Keratinocyte (primary cell): ENCODE measurements around the gene SMG6. TPM values are rescaled to one million over a fixed set of nuclear protein-coding genes. Genes with fewer than 3 reads are reported as not detected.

ENCODE experiments used
- DNase-seq: peaks from one replicate; pipeline ENCODE4 v3.0.0-alpha.2; 2011; ENCODE audit warnings: low read depth, missing footprints, low spot score
- FAIRE-seq: peaks from 2 replicates; lab custom pipeline; 2011; peaks lifted over from hg19 to GRCh38; lab: Jason Lieb, UNC
- H2AFZ ChIP-seq: 2 replicates; pipeline ENCODE4 v1.6.0; 2012; ENCODE audit warnings: low read length, control low read depth, inconsistent platforms; ENCODE audit not compliant: control insufficient read depth
- H3K27ac ChIP-seq: 2 replicates; pipeline ENCODE4 v1.5.1; 2011; ENCODE audit warnings: low read length; ENCODE audit not compliant: control insufficient read depth, insufficient read depth
- H3K27me3 ChIP-seq: 3 replicates; pipeline ENCODE4 v1.6.0; 2011; ENCODE audit warnings: low read length; ENCODE audit not compliant: control insufficient read depth, insufficient read depth; ENCODE audit errors: extremely low read depth
- H3K36me3 ChIP-seq, 2 experiments: 2 replicates in 1 of 2; 3 replicates in 1 of 2; pipeline ENCODE4 v1.5.1; 2011; ENCODE audit warnings: low read length in 2 of 2, mild to moderate bottlenecking in 1 of 2; ENCODE audit not compliant: control insufficient read depth in 2 of 2, insufficient read depth in 2 of 2; ENCODE audit errors: extremely low read depth in 1 of 2
- H3K4me1 ChIP-seq: 3 replicates; pipeline ENCODE4 v1.5.1; 2011; ENCODE audit warnings: low read length; ENCODE audit not compliant: control insufficient read depth, insufficient read depth; ENCODE audit errors: extremely low read depth
- H3K4me2 ChIP-seq: 3 replicates; pipeline ENCODE4 v1.6.0; 2011; ENCODE audit warnings: low read depth, low read length; ENCODE audit not compliant: control insufficient read depth, insufficient read depth; ENCODE audit errors: extremely low read depth
- H3K4me3 ChIP-seq, 3 experiments: fragments of 200-600 bp in 1 of 3; sonication (generic) in 1 of 3; 2 replicates in 2 of 3; 3 replicates in 1 of 3; pipeline ENCODE4 v1.5.1; 2011 to 2016; ENCODE audit warnings: low read length in 3 of 3, mild to moderate bottlenecking in 3 of 3, control low read depth in 2 of 3, inconsistent platforms in 1 of 3, low read depth in 1 of 3, mixed read lengths in 1 of 3, mixed run types in 1 of 3, moderate library complexity in 1 of 3; ENCODE audit not compliant: control insufficient read depth in 2 of 3, insufficient read depth in 2 of 3; ENCODE audit errors: extremely low read depth in 1 of 3
- H3K79me2 ChIP-seq: 2 replicates; pipeline ENCODE4 v1.6.0; 2012; ENCODE audit warnings: low read length; ENCODE audit not compliant: control insufficient read depth, insufficient read depth
- H3K9ac ChIP-seq: 3 replicates; pipeline ENCODE4 v1.6.0; 2011; ENCODE audit warnings: low read length; ENCODE audit not compliant: control insufficient read depth, insufficient read depth; ENCODE audit errors: extremely low read depth
- H3K9me1 ChIP-seq: 3 replicates; pipeline ENCODE4 v1.6.0; 2011; ENCODE audit warnings: low read length; ENCODE audit not compliant: control insufficient read depth, insufficient read depth; ENCODE audit errors: extremely low read depth
- H3K9me3 ChIP-seq: 2 replicates; pipeline ENCODE4 v1.5.1; 2012; ENCODE audit warnings: low read depth, low read length; ENCODE audit not compliant: control insufficient read depth
- H4K20me1 ChIP-seq: 3 replicates; pipeline ENCODE4 v1.6.0; 2011; ENCODE audit warnings: low read length; ENCODE audit not compliant: control insufficient read depth, insufficient read depth; ENCODE audit errors: extremely low read depth
- EZH2 ChIP-seq: IDR thresholded peaks from one replicate; pipeline ENCODE4 v1.6.1; 2012; ENCODE audit warnings: inconsistent platforms, mild to moderate bottlenecking, low read length, moderate library complexity
- dilution Hi-C: fragments of 300-500 bp; cut with MboI; formaldehyde crosslinking; loops from one replicate; pipeline ENCODE4 v1.7.0; 2020; ENCODE audit warnings: low sequenced_read_pairs; ENCODE audit not compliant: extremely low pct_ligation_motif_present
- polyA plus RNA-seq, 5 experiments: library from polyadenylated mRNA; depleted of rRNA in 3 of 5; stranded (reverse) in 3 of 5; stranded (forward) in 1 of 5; unstranded in 1 of 5; fragments of >200 nt; gene quantifications; 1 replicate in 1 of 5; 2 replicates in 3 of 5; 3 replicates in 1 of 5; pipeline versions ENCODE4 v1.2.1 to v1.2.3, GENCODE V29; 2011 to 2012; ENCODE audit warnings: missing spikeins in 2 of 5, low read depth in 1 of 5, low replicate concordance in 1 of 5
- TF ChIP-seq, protein P1 (sequence below), 3 experiments: IDR thresholded peaks in 1 of 3; conservative IDR thresholded peaks in 1 of 3; optimal IDR thresholded peaks in 1 of 3; 2 replicates in 2 of 3; 3 replicates in 1 of 3; pipeline versions ENCODE3 to v1.5.1; 2011; ENCODE audit warnings: low read length in 3 of 3, mild to moderate bottlenecking in 3 of 3, moderate library complexity in 2 of 3, control low read depth in 1 of 3, inconsistent platforms in 1 of 3; ENCODE audit not compliant: insufficient read depth in 2 of 3; ENCODE audit errors: extremely low read depth in 1 of 3

The SMG6 gene
- polyA plus RNA-seq, 1 donor (not counting 4 experiments of a cell fraction or from before 2014, with no cell fraction given), result 3.6 TPM

DNA sequence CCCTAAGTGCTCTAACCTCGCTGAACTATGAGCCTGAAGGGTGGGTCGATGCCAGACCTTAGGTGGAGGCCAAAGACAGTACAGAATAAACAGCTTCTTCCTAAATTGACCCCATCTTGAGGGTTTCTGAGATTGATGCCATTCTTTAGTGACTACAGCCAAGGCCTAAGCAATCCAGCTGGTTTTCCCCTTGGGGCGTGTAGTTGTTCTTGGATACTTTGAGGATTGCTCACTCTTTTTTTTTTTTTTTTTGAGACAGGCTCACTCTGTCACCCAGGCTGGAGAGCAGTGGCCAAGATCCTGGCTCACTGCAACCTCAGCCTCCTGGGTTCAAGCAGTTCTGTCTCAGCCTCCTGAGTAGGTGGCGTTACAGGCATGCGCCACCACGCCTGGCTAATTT is 259.8 kb downstream of the SMG6 start:
- dilution Hi-C loops, result no loop called here

DNA sequence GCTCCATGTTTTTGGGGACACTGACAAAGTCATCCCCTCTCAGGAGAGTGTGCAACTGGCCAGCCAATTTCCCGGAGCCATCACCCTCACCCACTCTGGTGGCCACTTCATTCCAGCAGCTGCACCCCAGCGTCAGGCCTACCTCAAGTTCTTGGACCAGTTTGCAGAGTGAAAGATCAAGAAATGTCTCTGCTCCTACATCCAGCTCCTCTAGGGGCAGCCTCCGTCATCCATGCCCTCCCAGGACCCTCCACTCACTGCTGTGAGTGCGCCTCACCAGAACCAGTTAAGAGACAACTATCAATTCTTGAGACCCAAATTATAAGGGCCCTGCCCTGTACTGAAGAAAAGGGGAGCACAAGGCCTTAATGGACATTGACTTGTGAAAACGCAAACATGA is 260.7 kb downstream of the SMG6 start:
- FAIRE-seq (peak; percentile 17), DNase-seq (no peak)
- Histone ChIP-seq H3K4me2 (peak overlapping the region; percentile 71), H3K27ac (peak overlapping the region; percentile 76), H3K9me3 (no peaks in the 10 kb centered on the region), H3K4me3 (peak overlapping the region; percentile 63 to 79 (median 72)), H3K27me3 (no peaks in the 10 kb centered on the region), H3K79me2 (peaks cover 16% of the 10 kb centered on the region), H2AFZ (no peak overlapping the region), H3K9me1 (peaks cover 3% of the 10 kb centered on the region), H3K9ac (peak overlapping the region; percentile 81), H4K20me1 (peaks cover 6% of the 10 kb centered on the region), H3K4me1 (peaks cover 31% of the 10 kb centered on the region), H3K36me3 (peaks cover 8 to 19% of the 10 kb centered on the region in 2 experiments)
- TF ChIP-seq, protein P1, sequence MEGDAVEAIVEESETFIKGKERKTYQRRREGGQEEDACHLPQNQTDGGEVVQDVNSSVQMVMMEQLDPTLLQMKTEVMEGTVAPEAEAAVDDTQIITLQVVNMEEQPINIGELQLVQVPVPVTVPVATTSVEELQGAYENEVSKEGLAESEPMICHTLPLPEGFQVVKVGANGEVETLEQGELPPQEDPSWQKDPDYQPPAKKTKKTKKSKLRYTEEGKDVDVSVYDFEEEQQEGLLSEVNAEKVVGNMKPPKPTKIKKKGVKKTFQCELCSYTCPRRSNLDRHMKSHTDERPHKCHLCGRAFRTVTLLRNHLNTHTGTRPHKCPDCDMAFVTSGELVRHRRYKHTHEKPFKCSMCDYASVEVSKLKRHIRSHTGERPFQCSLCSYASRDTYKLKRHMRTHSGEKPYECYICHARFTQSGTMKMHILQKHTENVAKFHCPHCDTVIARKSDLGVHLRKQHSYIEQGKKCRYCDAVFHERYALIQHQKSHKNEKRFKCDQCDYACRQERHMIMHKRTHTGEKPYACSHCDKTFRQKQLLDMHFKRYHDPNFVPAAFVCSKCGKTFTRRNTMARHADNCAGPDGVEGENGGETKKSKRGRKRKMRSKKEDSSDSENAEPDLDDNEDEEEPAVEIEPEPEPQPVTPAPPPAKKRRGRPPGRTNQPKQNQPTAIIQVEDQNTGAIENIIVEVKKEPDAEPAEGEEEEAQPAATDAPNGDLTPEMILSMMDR (optimal IDR thresholded peaks at IDR 0.05 in 1 of 3, IDR thresholded peaks at IDR 0.05 in 1 of 3, conservative IDR thresholded peaks at IDR 0.05 in 1 of 3; ENCODE audit: extremely low read depth in 1 of 3, insufficient read depth in 2 of 3, low read length in 3 of 3), result no peak
- no peak for TF ChIP-seq EZH2
- dilution Hi-C loops, result no loop called here

More for the DNA sequence above, 259.8 kb downstream of the SMG6 start:
- DNase-seq, result no peak
- peaks cover 3% of the 10 kb centered on the region for H3K9me1 ChIP-seq
- no peak for TF ChIP-seq EZH2
- TF ChIP-seq, protein P1 (optimal IDR thresholded peaks at IDR 0.05 in 1 of 3, IDR thresholded peaks at IDR 0.05 in 1 of 3, conservative IDR thresholded peaks at IDR 0.05 in 1 of 3; ENCODE audit: extremely low read depth in 1 of 3, insufficient read depth in 2 of 3, low read length in 3 of 3), result no peak
- H4K20me1 ChIP-seq, result peaks cover 6% of the 10 kb centered on the region
- H3K9me3 ChIP-seq, result no peaks in the 10 kb centered on the region
- H3K4me3 ChIP-seq, result peak overlapping the region in 1 of 3 experiments; percentile 1
- H3K27me3 ChIP-seq, result no peaks in the 10 kb centered on the region
- H3K9ac ChIP-seq, result peak overlapping the region; percentile 70
- peak overlapping the region; percentile 76 for H3K27ac ChIP-seq
- peaks cover 16% of the 10 kb centered on the region for H3K79me2 ChIP-seq
- H2AFZ ChIP-seq, result no peak overlapping the region
- peak; percentile 87 for FAIRE-seq
- H3K4me1 ChIP-seq, result peaks cover 31% of the 10 kb centered on the region
- peaks cover 8 to 19% of the 10 kb centered on the region in 2 experiments for H3K36me3 ChIP-seq
- peak overlapping the region; percentile 71 for H3K4me2 ChIP-seq
